Measurements from ENCODE around the gene ATG2A. TPM values are rescaled to one million over a fixed set of nuclear protein-coding genes. Genes with fewer than 3 reads are reported as not detected.

ATG2A gene
- total and polyA plus RNA-seq, 9 of the 15 experiments (the other 6 are each of a cell fraction or from before 2014, with no cell fraction given): 0.25 to 45.9 (median 5.2) TPM

DNA sequence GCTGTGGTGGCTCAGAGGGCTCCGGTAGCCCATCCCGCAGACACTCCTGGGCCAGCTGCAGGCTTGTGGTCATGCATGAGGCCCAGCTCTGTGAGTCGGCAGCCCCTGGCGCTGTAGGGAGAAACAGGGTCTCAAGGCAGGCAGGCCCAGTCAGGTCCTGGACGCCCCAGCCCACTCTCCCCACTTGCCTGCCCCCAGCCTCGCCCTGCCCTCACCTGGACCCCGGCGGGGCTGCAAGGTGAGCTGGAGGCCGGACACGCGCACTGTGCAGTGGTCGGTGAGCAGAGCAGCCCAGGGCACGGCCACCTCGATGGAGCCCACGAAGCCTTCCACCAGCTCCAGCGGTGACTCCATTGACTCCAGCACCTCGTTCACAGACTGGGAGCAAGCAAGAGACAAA lies 2.9 kb downstream of the ATG2A start:
- Histone ChIP-seq H3K27me3 (ENCODE audit: control insufficient read depth in 2 of 2, insufficient read depth in 2 of 2, low read length in 2 of 2) (no peaks in the 10 kb centered on the region), H3K4me3 (no peak overlapping the region), H3K4me1 (replicated peaks in 1 of 2; ENCODE audit: control insufficient read depth in 2 of 2, insufficient read depth in 2 of 2, low read length in 2 of 2) (peaks cover 18 to 63% of the 10 kb centered on the region in 2 experiments; a peak in 4 of 5 replicates), H3K9me3 (replicated peaks; ENCODE audit: control insufficient read depth, insufficient read depth, low read depth, low read length) (no peaks in the 10 kb centered on the region), H3K79me2 (ENCODE audit: control insufficient read depth, insufficient read depth, low read length) (peaks cover 26% of the 10 kb centered on the region), H3K9ac (ENCODE audit: insufficient read depth in 1 of 2, low read depth in 2 of 2, low read length in 2 of 2) (peak overlapping the region in 1 of 2 experiments; percentile 33; a peak in 1 of 4 replicates), H3K36me3 (ENCODE audit: control insufficient read depth, insufficient read depth, low read length) (peaks cover 51% of the 10 kb centered on the region; the same call in 2 of the 3 replicates), H3K27ac (ENCODE audit: extremely low read depth, low read depth, low read length) (no peak overlapping the region), H2AFZ (ENCODE audit: low read depth, low read length) (no peak overlapping the region), H3K4me2 (ENCODE audit: insufficient read depth, low read length) (no peak overlapping the region), H4K20me1 (replicated peaks; ENCODE audit: control insufficient read depth, insufficient read depth, low read length) (no peaks in the 10 kb centered on the region), H3K9me1 (ENCODE audit: control insufficient read depth, insufficient read depth, low read length) (peaks cover 5% of the 10 kb centered on the region)
- ATAC-seq (no peak), FAIRE-seq (no peak), DNase-seq (ENCODE audit: extremely low read depth in 1 of 4, low spot score in 3 of 4) (no peak)
- intact Hi-C loops (cut with micrococcal nuclease) (no loop called here), in situ Hi-C loops (cut with MboI) (no loop called here)
- POLR2A ChIA-PET: interaction anchor here (0.9 kb wide), 1 partner anchor 9 kb away, joined by 4 read pairs; no protein-coding TSS in a partner anchor
- BruUV-seq (replicated peaks): no TSS peak
- TF ChIP-seq MECOM (CRISPR knock-in tag; IDR thresholded peaks at IDR 0.05) (no peak), SMAD4 (CRISPR knock-in tag; conservative IDR thresholded peaks at IDR 0.05) (no peak), NFE2L1 (tag; IDR thresholded peaks at IDR 0.05; ENCODE audit: borderline replicate concordance, low read depth) (no peak)
- 95% methylated on average over 13 of the region's 17 CpGs for WGBS (ENCODE audit: insufficient coverage, low coverage, missing lambda C conversion rate)
- CTCF ChIA-PET (ENCODE audit: low intra/inter-chr PET ratio): no interaction called here

GRCh38 chr11:64913171-64913727 lies 3.8 kb downstream of the ATG2A start:
- TF ChIP-seq RBFOX2 (IDR thresholded peaks at IDR 0.05; ENCODE audit: low read depth, low read length): peak; percentile 33; the same call in 1 of the 2 replicates
- TF ChIP-seq TAL1 (IDR thresholded peaks at IDR 0.05): no peak
- no TSS peak for BruUV-seq (replicated peaks)
- peaks cover 26% of the 10 kb centered on the region for H3K79me2 ChIP-seq (ENCODE audit: control insufficient read depth, insufficient read depth, low read length)
- peaks cover 5% of the 10 kb centered on the region for H3K9me1 ChIP-seq (ENCODE audit: control insufficient read depth, insufficient read depth, low read length)
- ATAC-seq: no peak
- no peaks in the 10 kb centered on the region for H4K20me1 ChIP-seq (replicated peaks; ENCODE audit: control insufficient read depth, insufficient read depth, low read length)
- H3K27ac ChIP-seq (ENCODE audit: extremely low read depth, low read depth, low read length): no peak overlapping the region
- no peaks in the 10 kb centered on the region for H3K27me3 ChIP-seq (ENCODE audit: control insufficient read depth in 2 of 2, insufficient read depth in 2 of 2, low read length in 2 of 2)
- FAIRE-seq: no peak
- H3K4me1 ChIP-seq (replicated peaks in 1 of 2; ENCODE audit: control insufficient read depth in 2 of 2, insufficient read depth in 2 of 2, low read length in 2 of 2): peaks cover 12 to 55% of the 10 kb centered on the region in 2 experiments; a peak in 4 of 5 replicates
- no peak overlapping the region for H3K4me3 ChIP-seq
- intact Hi-C loops (cut with micrococcal nuclease): no loop called here
- H3K36me3 ChIP-seq (ENCODE audit: control insufficient read depth, insufficient read depth, low read length): peaks cover 58% of the 10 kb centered on the region; the same call in 2 of the 3 replicates
- no peaks in the 10 kb centered on the region for H3K9me3 ChIP-seq (replicated peaks; ENCODE audit: control insufficient read depth, insufficient read depth, low read depth, low read length)
- DNase-seq (ENCODE audit: extremely low read depth in 1 of 4, low spot score in 3 of 4): no peak
- H3K4me2 ChIP-seq (ENCODE audit: insufficient read depth, low read length): no peak overlapping the region
- POLR2A ChIA-PET: no interaction called here
- H2AFZ ChIP-seq (ENCODE audit: low read depth, low read length): no peak overlapping the region
- WGBS (ENCODE audit: insufficient coverage, low coverage, missing lambda C conversion rate): 88% methylated on average over 16 of the region's 18 CpGs
- peak overlapping the region in 1 of 2 experiments; percentile 30; a peak in 1 of 4 replicates for H3K9ac ChIP-seq (ENCODE audit: insufficient read depth in 1 of 2, low read depth in 2 of 2, low read length in 2 of 2)
- CTCF ChIA-PET (ENCODE audit: low intra/inter-chr PET ratio): no interaction called here
- in situ Hi-C loops (cut with MboI): no loop called here

All from K562 (cell line).